HepG2 (cell line): ENCODE data around the gene MORN1. TPM values are rescaled to one million over a fixed set of nuclear protein-coding genes. Genes with fewer than 3 reads are reported as not detected.

ENCODE experiments used
- ARID5B ChIP-seq: IDR thresholded peaks from 2 replicates; pipeline ENCODE4 v1.4.0; 2020; ENCODE audit warnings: mild to moderate bottlenecking, missing genetic modification reagents
- NFKB2 ChIP-seq: sonication (generic); formaldehyde crosslinking; IDR thresholded peaks from 2 replicates; pipeline ENCODE4 v1.4.0; 2020; ENCODE audit warnings: missing genetic modification reagents, borderline replicate concordance
- PRDM4 ChIP-seq: sonication (generic); formaldehyde crosslinking; IDR thresholded peaks from 2 replicates; pipeline ENCODE4 v1.9.0; 2021; ENCODE audit warnings: missing genetic modification reagents, borderline replicate concordance
- ZFP41 ChIP-seq: sonication (generic); formaldehyde crosslinking; IDR thresholded peaks from 2 replicates; pipeline ENCODE4 v1.4.0; 2020; ENCODE audit warnings: mild to moderate bottlenecking, missing genetic modification reagents, borderline replicate concordance
- ZSCAN22 ChIP-seq: sonication (generic); formaldehyde crosslinking; IDR thresholded peaks from 2 replicates; pipeline ENCODE4 v1.4.0; 2020; ENCODE audit warnings: mild to moderate bottlenecking, missing genetic modification reagents
- polyA plus RNA-seq, 8 experiments: library from polyadenylated mRNA; depleted of rRNA in 3 of 8; stranded (reverse) in 7 of 8; unstranded in 1 of 8; fragments of >200 nt; fragmentation: Illumina TruSeq in 4 of 8; extraction: Trizol in 4 of 8; gene quantifications; 2 replicates each; pipeline versions ENCODE4 v1.2.1 to v1.2.3, GENCODE V29; 2011 to 2016; ENCODE audit warnings: low read depth in 4 of 8, missing spikeins in 1 of 8, mixed read lengths in 1 of 8; ENCODE audit not compliant: insufficient read depth in 1 of 8
- total RNA-seq, 5 experiments: library from RNA; depleted of rRNA; stranded (reverse); fragments of >200 nt; fragmentation: Illumina TruSeq; extraction: Trizol; gene quantifications; 2 replicates each; pipeline ENCODE4 v1.2.3, GENCODE V29; 2016; ENCODE audit warnings: low read depth in 1 of 5
- TF ChIP-seq, protein P1 (sequence below): sonication (generic); formaldehyde crosslinking; IDR thresholded peaks from 2 replicates; pipeline ENCODE4 v1.4.0; 2020; ENCODE audit warnings: missing genetic modification reagents
- TF ChIP-seq, protein P2 (sequence below): sonication (generic); formaldehyde crosslinking; conservative IDR thresholded peaks from 2 replicates; pipeline ENCODE4 v1.8.0; 2022; ENCODE audit warnings: mild to moderate bottlenecking, moderate library complexity, missing genetic modification reagents
- TF ChIP-seq, protein P3 (sequence below): sonication (generic); formaldehyde crosslinking; IDR thresholded peaks from 2 replicates; pipeline ENCODE4 v1.5.0; 2020; ENCODE audit warnings: mild to moderate bottlenecking, missing genetic modification reagents, borderline replicate concordance
- TF ChIP-seq, protein P4 (sequence below): sonication (generic); formaldehyde crosslinking; IDR thresholded peaks from 2 replicates; pipeline ENCODE4 v1.4.0; 2020; ENCODE audit warnings: missing genetic modification reagents, borderline replicate concordance

The MORN1 gene
- total and polyA plus RNA-seq, 2 of the 13 experiments (the other 11 are each of a cell fraction or from before 2014, with no cell fraction given): 3.1 to 6.5 TPM

DNA sequence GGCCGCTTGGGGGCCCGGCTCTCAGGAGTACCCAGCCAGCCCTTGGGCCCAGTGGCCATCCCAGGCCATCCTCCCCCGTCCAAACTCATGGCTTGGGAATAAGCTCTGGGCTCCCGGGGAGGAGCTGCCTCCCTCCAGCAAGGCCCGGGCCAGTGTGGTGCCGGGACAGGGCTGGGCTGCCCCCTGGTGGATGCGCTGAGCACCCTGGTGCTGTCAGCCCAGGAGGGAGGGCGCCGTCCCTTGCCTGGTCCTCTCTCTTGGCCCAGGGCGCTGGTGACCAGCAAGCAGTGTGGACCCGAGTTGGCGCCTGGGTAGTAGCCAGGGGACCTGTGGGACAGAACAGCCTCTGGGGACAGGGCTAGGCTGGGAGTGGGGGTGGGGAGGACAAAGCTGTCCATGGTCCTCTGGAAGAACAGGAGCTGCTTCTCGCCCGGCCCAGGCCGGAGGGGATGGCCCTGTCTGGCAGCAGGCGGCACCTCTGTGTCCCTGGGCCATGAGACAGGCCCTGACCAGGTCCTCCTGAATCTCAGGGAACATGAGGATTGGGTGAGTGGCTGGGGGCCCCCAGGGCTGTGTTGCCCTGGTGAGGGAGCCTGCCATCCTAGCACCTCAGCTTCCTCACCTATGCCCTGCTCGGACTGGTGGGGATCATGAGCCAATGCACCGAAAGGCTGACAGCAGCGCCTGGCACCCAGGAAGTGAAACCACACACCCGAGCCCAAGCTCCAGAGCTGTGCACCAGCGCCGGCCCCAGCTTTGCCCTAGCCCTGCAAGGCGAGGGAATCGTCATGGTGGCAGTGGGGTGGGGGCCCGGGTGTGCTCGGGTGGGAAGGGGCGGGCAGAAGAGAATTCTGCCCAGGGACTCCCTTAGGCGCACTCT, 9.4 kb downstream of the MORN1 start (continued):
- TF ChIP-seq, protein P1, sequence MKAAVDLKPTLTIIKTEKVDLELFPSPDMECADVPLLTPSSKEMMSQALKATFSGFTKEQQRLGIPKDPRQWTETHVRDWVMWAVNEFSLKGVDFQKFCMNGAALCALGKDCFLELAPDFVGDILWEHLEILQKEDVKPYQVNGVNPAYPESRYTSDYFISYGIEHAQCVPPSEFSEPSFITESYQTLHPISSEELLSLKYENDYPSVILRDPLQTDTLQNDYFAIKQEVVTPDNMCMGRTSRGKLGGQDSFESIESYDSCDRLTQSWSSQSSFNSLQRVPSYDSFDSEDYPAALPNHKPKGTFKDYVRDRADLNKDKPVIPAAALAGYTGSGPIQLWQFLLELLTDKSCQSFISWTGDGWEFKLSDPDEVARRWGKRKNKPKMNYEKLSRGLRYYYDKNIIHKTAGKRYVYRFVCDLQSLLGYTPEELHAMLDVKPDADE: no peak
- TF ChIP-seq, protein P2, sequence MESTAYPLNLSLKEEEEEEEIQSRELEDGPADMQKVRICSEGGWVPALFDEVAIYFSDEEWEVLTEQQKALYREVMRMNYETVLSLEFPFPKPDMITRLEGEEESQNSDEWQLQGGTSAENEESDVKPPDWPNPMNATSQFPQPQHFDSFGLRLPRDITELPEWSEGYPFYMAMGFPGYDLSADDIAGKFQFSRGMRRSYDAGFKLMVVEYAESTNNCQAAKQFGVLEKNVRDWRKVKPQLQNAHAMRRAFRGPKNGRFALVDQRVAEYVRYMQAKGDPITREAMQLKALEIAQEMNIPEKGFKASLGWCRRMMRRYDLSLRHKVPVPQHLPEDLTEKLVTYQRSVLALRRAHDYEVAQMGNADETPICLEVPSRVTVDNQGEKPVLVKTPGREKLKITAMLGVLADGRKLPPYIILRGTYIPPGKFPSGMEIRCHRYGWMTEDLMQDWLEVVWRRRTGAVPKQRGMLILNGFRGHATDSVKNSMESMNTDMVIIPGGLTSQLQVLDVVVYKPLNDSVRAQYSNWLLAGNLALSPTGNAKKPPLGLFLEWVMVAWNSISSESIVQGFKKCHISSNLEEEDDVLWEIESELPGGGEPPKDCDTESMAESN (CRISPR knock-in tag): no peak
- no peak for TF ChIP-seq ZSCAN22 (CRISPR knock-in tag)
- TF ChIP-seq NFKB2 (CRISPR knock-in tag): peak; percentile 58; the same call in 1 of the 2 replicates
- 0 out of 2 replicates have a peak, but pooled peaks have one; percentile 10 for TF ChIP-seq ARID5B
- no peak for TF ChIP-seq PRDM4 (CRISPR knock-in tag)
- TF ChIP-seq, protein P3, sequence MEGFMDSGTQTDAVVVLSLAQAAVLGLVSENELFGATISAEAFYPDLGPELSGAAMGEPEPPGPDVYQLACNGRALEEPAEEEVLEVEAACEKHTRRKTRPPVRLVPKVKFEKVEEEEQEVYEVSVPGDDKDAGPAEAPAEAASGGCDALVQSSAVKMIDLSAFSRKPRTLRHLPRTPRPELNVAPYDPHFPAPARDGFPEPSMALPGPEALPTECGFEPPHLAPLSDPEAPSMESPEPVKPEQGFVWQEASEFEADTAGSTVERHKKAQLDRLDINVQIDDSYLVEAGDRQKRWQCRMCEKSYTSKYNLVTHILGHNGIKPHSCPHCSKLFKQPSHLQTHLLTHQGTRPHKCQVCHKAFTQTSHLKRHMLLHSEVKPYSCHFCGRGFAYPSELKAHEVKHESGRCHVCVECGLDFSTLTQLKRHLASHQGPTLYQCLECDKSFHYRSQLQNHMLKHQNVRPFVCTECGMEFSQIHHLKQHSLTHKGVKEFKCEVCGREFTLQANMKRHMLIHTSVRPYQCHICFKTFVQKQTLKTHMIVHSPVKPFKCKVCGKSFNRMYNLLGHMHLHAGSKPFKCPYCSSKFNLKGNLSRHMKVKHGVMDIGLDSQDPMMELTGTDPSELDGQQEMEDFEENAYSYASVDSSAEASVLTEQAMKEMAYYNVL: no peak
- TF ChIP-seq, protein P4, sequence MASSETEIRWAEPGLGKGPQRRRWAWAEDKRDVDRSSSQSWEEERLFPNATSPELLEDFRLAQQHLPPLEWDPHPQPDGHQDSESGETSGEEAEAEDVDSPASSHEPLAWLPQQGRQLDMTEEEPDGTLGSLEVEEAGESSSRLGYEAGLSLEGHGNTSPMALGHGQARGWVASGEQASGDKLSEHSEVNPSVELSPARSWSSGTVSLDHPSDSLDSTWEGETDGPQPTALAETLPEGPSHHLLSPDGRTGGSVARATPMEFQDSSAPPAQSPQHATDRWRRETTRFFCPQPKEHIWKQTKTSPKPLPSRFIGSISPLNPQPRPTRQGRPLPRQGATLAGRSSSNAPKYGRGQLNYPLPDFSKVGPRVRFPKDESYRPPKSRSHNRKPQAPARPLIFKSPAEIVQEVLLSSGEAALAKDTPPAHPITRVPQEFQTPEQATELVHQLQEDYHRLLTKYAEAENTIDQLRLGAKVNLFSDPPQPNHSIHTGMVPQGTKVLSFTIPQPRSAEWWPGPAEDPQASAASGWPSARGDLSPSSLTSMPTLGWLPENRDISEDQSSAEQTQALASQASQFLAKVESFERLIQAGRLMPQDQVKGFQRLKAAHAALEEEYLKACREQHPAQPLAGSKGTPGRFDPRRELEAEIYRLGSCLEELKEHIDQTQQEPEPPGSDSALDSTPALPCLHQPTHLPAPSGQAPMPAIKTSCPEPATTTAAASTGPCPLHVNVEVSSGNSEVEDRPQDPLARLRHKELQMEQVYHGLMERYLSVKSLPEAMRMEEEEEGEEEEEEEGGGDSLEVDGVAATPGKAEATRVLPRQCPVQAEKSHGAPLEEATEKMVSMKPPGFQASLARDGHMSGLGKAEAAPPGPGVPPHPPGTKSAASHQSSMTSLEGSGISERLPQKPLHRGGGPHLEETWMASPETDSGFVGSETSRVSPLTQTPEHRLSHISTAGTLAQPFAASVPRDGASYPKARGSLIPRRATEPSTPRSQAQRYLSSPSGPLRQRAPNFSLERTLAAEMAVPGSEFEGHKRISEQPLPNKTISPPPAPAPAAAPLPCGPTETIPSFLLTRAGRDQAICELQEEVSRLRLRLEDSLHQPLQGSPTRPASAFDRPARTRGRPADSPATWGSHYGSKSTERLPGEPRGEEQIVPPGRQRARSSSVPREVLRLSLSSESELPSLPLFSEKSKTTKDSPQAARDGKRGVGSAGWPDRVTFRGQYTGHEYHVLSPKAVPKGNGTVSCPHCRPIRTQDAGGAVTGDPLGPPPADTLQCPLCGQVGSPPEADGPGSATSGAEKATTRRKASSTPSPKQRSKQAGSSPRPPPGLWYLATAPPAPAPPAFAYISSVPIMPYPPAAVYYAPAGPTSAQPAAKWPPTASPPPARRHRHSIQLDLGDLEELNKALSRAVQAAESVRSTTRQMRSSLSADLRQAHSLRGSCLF (CRISPR knock-in tag): no peak
- TF ChIP-seq ZFP41 (CRISPR knock-in tag): no peak
